GM12878 (cell line): Measurements from ENCODE around the gene P3R3URF. TPM values are rescaled to one million over a fixed set of nuclear protein-coding genes. Genes with fewer than 3 reads are reported as not detected.

Experiments
- ATF7 ChIP-seq: fragments of 450-650 bp; IDR thresholded peaks from 2 replicates; pipeline ENCODE4 v1.6.1; 2016; ENCODE audit warnings: low read depth, mild to moderate bottlenecking
- CBX3 ChIP-seq: fragments of 200-600 bp; sonication (generic); IDR thresholded peaks from 2 replicates; pipeline ENCODE4 v1.6.1; 2016; ENCODE audit warnings: low read depth, borderline replicate concordance
- CEBPB ChIP-seq, 2 experiments: fragments of 150-350 bp in 1 of 2; IDR thresholded peaks; 2 replicates each; pipeline ENCODE4 v1.6.1; 2012 to 2014; ENCODE audit warnings: low read depth in 2 of 2, low read length in 2 of 2, borderline replicate concordance in 1 of 2, inconsistent platforms in 1 of 2
- ESRRA ChIP-seq: IDR thresholded peaks from 2 replicates; pipeline ENCODE4 v1.6.1; 2012; ENCODE audit warnings: mild to moderate bottlenecking, low read length, improper control_type of control experiment
- KAT2A ChIP-seq: conservative IDR thresholded peaks from 2 replicates; pipeline ENCODE4 v1.6.1; 2011; ENCODE audit warnings: low read depth, low read length; ENCODE audit not compliant: control insufficient read depth
- MYB ChIP-seq: fragments of 150-350 bp; IDR thresholded peaks from 2 replicates; pipeline ENCODE4 v1.6.1; 2014; ENCODE audit warnings: mild to moderate bottlenecking, low read depth, low read length, borderline replicate concordance
- NFYB ChIP-seq: IDR thresholded peaks from 2 replicates; pipeline ENCODE4 v1.6.1; 2011; ENCODE audit warnings: low read depth, mild to moderate bottlenecking, low read length, improper control_type of control experiment, moderate library complexity; ENCODE audit not compliant: insufficient read depth
- NRF1 ChIP-seq: conservative IDR thresholded peaks from 2 replicates; pipeline ENCODE4 v1.6.1; 2011; ENCODE audit warnings: mild to moderate bottlenecking, low read depth, low read length, improper control_type of control experiment
- RAD21 ChIP-seq: IDR thresholded peaks from 2 replicates; pipeline ENCODE4 v1.6.1; 2011; ENCODE audit warnings: mild to moderate bottlenecking, low read depth, low read length, moderate library complexity; ENCODE audit not compliant: insufficient read depth
- RB1 ChIP-seq: fragments of 450-650 bp; formaldehyde crosslinking; IDR thresholded peaks from 2 replicates; pipeline ENCODE4 v1.6.1; 2017; ENCODE audit warnings: mild to moderate bottlenecking, borderline replicate concordance
- SIX5 ChIP-seq: IDR thresholded peaks from 2 replicates; pipeline ENCODE4 v1.6.1; 2011; ENCODE audit warnings: mild to moderate bottlenecking, low read depth, low read length, moderate library complexity; ENCODE audit not compliant: severe bottlenecking
- SMAD5 ChIP-seq: IDR thresholded peaks from 2 replicates; pipeline ENCODE4 v1.6.1; 2016; ENCODE audit warnings: antibody characterized with exemption, low read depth
- YY1 ChIP-seq: IDR thresholded peaks from 2 replicates; pipeline ENCODE4 v1.6.1; 2011; ENCODE audit warnings: low read depth, mild to moderate bottlenecking, low read length
- ZNF622 ChIP-seq: fragments of 450-650 bp; IDR thresholded peaks from 2 replicates; pipeline ENCODE4 v1.6.1; 2017; ENCODE audit warnings: mild to moderate bottlenecking, inconsistent platforms
- polyA plus RNA-seq, 11 experiments: library from polyadenylated mRNA; depleted of rRNA in 4 of 11; unstranded in 6 of 11; stranded (reverse) in 5 of 11; fragments of >200 nt; fragmentation: Nextera tagmentation in 4 of 11; fragmentation: Illumina TruSeq in 1 of 11; extraction: Ambion mirVana in 4 of 11; extraction: Trizol in 1 of 11; gene quantifications; 1 replicate in 1 of 11; 2 replicates in 10 of 11; pipeline versions ENCODE4 v1.2.1 to v1.2.3, GENCODE V29; 2011 to 2016; ENCODE audit warnings: inconsistent platforms in 2 of 11, missing spikeins in 2 of 11, low read depth in 1 of 11
- total RNA-seq, 4 experiments: library from RNA; depleted of rRNA in 3 of 4; stranded (reverse); fragments of >200 nt in 3 of 4; fragmentation: Illumina TruSeq in 1 of 4; extraction: Trizol in 1 of 4; gene quantifications; 2 replicates each; pipeline versions ENCODE4 v1.2.1 to v1.2.3, GENCODE V29; 2013 to 2021
- TF ChIP-seq, protein P1 (sequence below): IDR thresholded peaks from 2 replicates; pipeline ENCODE4 v1.6.1; 2012; ENCODE audit warnings: low read length, inconsistent platforms
- TF ChIP-seq, protein P2 (sequence below): fragments of 450-650 bp; IDR thresholded peaks from 2 replicates; pipeline ENCODE4 v1.6.1; 2016; ENCODE audit warnings: mild to moderate bottlenecking
- TF ChIP-seq, protein P3 (sequence below): fragments of 450-650 bp; IDR thresholded peaks from 2 replicates; pipeline ENCODE4 v1.6.1; 2017; ENCODE audit warnings: antibody characterized with exemption, mild to moderate bottlenecking, moderate library complexity
- TF ChIP-seq, protein P4 (sequence below): fragments of 450-650 bp; IDR thresholded peaks from 2 replicates; pipeline ENCODE4 v1.6.1; 2017; ENCODE audit warnings: mild to moderate bottlenecking
- TF ChIP-seq, protein P5 (sequence below): fragments of 450-650 bp; formaldehyde crosslinking; IDR thresholded peaks from 2 replicates; pipeline ENCODE4 v1.4.0; 2022; ENCODE audit warnings: mild to moderate bottlenecking, moderate library complexity

P3R3URF gene
- total and polyA plus RNA-seq, 10 of the 15 experiments (the other 5 are each of a cell fraction or from before 2014, with no cell fraction given), result not detected

DNA sequence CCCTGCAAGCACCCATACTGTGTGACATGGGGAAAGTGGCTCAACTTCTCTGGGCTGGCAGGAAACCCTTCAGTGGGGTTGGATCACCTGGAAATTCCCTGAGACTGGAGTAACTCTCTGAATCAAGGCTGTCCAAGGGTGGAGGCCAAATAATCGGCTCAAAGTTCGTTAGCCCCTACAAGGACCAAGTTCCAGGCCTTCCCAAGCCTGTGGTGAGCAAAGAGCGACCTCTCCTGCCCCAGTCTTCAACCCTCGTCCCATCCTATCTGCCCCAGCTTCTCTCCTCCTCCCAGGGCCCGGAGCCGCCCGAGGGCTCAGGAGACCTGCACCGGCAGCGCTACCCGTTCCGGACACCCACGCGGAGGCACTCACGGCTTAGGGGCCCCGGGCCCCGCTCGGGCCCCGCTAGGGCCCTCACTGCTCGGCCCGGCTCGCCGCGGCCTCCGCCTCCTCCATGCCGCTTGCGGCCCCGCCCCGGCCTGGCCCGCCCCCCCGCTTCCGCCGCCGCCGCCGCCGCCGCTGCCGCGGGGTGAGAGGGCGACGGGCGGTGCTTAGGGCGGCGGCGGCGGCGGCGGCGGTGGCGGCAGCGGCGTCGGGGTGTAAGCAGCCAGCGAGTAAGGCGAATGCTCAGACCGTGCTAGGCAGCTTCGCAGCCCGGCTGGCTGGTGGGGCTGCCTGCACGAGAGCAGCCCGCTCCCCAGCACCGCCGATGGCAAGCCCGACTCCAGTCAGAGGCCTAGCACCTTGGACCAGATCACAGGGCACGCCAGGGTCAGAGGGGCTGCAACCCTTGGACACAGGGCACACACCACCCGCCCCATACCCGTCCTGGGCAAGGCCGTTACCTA is 21.9 kb upstream of the P3R3URF start, which contains the start of gene POMGNT1 (continued):
- TF ChIP-seq, protein P1, sequence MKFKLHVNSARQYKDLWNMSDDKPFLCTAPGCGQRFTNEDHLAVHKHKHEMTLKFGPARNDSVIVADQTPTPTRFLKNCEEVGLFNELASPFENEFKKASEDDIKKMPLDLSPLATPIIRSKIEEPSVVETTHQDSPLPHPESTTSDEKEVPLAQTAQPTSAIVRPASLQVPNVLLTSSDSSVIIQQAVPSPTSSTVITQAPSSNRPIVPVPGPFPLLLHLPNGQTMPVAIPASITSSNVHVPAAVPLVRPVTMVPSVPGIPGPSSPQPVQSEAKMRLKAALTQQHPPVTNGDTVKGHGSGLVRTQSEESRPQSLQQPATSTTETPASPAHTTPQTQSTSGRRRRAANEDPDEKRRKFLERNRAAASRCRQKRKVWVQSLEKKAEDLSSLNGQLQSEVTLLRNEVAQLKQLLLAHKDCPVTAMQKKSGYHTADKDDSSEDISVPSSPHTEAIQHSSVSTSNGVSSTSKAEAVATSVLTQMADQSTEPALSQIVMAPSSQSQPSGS, result no peak
- TF ChIP-seq ESRRA, result no peak
- TF ChIP-seq MYB, result no peak
- TF ChIP-seq YY1, result peak; percentile 74; the same call in 1 of the 2 replicates
- TF ChIP-seq ATF7, result no peak
- TF ChIP-seq, protein P2, sequence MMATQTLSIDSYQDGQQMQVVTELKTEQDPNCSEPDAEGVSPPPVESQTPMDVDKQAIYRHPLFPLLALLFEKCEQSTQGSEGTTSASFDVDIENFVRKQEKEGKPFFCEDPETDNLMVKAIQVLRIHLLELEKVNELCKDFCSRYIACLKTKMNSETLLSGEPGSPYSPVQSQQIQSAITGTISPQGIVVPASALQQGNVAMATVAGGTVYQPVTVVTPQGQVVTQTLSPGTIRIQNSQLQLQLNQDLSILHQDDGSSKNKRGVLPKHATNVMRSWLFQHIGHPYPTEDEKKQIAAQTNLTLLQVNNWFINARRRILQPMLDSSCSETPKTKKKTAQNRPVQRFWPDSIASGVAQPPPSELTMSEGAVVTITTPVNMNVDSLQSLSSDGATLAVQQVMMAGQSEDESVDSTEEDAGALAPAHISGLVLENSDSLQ, result no peak
- peak; percentile 26; the same call in 1 of the 2 replicates for TF ChIP-seq RB1
- no peak for TF ChIP-seq CBX3
- no peak for TF ChIP-seq KAT2A
- no peak for TF ChIP-seq NFYB
- TF ChIP-seq NRF1, result no peak
- TF ChIP-seq SIX5, result no peak
- no peak for TF ChIP-seq ZNF622
- TF ChIP-seq, protein P3, sequence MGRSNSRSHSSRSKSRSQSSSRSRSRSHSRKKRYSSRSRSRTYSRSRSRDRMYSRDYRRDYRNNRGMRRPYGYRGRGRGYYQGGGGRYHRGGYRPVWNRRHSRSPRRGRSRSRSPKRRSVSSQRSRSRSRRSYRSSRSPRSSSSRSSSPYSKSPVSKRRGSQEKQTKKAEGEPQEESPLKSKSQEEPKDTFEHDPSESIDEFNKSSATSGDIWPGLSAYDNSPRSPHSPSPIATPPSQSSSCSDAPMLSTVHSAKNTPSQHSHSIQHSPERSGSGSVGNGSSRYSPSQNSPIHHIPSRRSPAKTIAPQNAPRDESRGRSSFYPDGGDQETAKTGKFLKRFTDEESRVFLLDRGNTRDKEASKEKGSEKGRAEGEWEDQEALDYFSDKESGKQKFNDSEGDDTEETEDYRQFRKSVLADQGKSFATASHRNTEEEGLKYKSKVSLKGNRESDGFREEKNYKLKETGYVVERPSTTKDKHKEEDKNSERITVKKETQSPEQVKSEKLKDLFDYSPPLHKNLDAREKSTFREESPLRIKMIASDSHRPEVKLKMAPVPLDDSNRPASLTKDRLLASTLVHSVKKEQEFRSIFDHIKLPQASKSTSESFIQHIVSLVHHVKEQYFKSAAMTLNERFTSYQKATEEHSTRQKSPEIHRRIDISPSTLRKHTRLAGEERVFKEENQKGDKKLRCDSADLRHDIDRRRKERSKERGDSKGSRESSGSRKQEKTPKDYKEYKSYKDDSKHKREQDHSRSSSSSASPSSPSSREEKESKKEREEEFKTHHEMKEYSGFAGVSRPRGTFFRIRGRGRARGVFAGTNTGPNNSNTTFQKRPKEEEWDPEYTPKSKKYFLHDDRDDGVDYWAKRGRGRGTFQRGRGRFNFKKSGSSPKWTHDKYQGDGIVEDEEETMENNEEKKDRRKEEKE, result no peak
- TF ChIP-seq, protein P4, sequence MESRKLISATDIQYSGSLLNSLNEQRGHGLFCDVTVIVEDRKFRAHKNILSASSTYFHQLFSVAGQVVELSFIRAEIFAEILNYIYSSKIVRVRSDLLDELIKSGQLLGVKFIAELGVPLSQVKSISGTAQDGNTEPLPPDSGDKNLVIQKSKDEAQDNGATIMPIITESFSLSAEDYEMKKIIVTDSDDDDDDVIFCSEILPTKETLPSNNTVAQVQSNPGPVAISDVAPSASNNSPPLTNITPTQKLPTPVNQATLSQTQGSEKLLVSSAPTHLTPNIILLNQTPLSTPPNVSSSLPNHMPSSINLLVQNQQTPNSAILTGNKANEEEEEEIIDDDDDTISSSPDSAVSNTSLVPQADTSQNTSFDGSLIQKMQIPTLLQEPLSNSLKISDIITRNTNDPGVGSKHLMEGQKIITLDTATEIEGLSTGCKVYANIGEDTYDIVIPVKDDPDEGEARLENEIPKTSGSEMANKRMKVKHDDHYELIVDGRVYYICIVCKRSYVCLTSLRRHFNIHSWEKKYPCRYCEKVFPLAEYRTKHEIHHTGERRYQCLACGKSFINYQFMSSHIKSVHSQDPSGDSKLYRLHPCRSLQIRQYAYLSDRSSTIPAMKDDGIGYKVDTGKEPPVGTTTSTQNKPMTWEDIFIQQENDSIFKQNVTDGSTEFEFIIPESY, result no peak
- TF ChIP-seq, protein P5, sequence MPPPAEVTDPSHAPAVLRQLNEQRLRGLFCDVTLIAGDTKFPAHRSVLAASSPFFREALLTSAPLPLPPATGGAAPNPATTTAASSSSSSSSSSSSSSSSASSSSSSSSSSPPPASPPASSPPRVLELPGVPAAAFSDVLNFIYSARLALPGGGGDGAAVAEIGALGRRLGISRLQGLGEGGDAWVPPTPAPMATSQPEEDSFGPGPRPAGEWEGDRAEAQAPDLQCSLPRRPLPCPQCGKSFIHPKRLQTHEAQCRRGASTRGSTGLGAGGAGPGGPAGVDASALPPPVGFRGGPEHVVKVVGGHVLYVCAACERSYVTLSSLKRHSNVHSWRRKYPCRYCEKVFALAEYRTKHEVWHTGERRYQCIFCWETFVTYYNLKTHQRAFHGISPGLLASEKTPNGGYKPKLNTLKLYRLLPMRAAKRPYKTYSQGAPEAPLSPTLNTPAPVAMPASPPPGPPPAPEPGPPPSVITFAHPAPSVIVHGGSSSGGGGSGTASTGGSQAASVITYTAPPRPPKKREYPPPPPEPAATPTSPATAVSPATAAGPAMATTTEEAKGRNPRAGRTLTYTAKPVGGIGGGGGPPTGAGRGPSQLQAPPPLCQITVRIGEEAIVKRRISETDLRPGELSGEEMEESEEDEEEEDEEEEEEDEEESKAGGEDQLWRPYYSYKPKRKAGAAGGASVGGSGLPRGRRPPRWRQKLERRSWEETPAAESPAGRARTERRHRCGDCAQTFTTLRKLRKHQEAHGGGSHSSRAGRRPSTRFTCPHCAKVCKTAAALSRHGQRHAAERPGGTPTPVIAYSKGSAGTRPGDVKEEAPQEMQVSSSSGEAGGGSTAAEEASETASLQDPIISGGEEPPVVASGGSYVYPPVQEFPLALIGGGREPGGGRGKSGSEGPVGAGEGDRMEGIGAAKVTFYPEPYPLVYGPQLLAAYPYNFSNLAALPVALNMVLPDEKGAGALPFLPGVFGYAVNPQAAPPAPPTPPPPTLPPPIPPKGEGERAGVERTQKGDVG (CRISPR knock-in tag), result no peak
- no peak for TF ChIP-seq SMAD5
- TF ChIP-seq RAD21, result peak; percentile 28; the same call in 1 of the 2 replicates
- TF ChIP-seq CEBPB (IDR thresholded peaks at IDR 0.05; ENCODE audit: borderline replicate concordance in 1 of 2, low read depth in 2 of 2, low read length in 2 of 2), result no peak
